CD4-positive, CD25-positive, alpha-beta regulatory T cell (primary cell): Measurements from ENCODE around the gene SNTG2. TPM values are rescaled to one million over a fixed set of nuclear protein-coding genes. Genes with fewer than 3 reads are reported as not detected.

Experiments used
- ATAC-seq, 2 donors: fragments of 150-1000 bp; cut with Tn5 transposase; one replicate each; pipeline ENCODE4 v1.10.0; 2021; ENCODE audit warnings: low read depth in 2 of 2, moderate number of reproducible peaks in 2 of 2, moderate library complexity in 1 of 2
- DNase-seq, 3 donors: peaks; one replicate each; pipeline versions ENCODE4 v3.0.0 to v3.0.0-alpha.2; 2012 to 2022; ENCODE audit warnings: mixed read lengths in 1 of 3
- H3K27ac ChIP-seq: one replicate; pipeline ENCODE4 v1.7.0; 2013; ENCODE audit warnings: mild to moderate bottlenecking, low read length; ENCODE audit not compliant: insufficient read depth, poor library complexity, severe bottlenecking
- H3K27me3 ChIP-seq: one replicate; pipeline ENCODE4 v1.7.0; 2013; ENCODE audit warnings: low read length; ENCODE audit not compliant: control insufficient read depth, insufficient read depth
- H3K36me3 ChIP-seq: one replicate; pipeline ENCODE4 v1.7.0; 2013; ENCODE audit warnings: mild to moderate bottlenecking, low read length, moderate library complexity; ENCODE audit not compliant: control insufficient read depth, insufficient read depth
- H3K4me1 ChIP-seq: 2 replicates; pipeline ENCODE4 v1.7.0; 2013; ENCODE audit warnings: mild to moderate bottlenecking, low read length; ENCODE audit not compliant: insufficient read depth, control insufficient read depth, poor library complexity, severe bottlenecking
- H3K4me3 ChIP-seq: one replicate; pipeline ENCODE4 v1.7.0; 2013; ENCODE audit warnings: low read depth, mild to moderate bottlenecking, low read length, moderate library complexity
- H3K9me3 ChIP-seq, 2 experiments: 1 replicate in 1 of 2; 2 replicates in 1 of 2; pipeline ENCODE4 v1.7.0; 2013; ENCODE audit warnings: low read length in 2 of 2, mild to moderate bottlenecking in 1 of 2, moderate library complexity in 1 of 2; ENCODE audit not compliant: control insufficient read depth in 2 of 2
- H3K27ac Mint-ChIP-seq, 3 donors: one replicate each; pipeline ENCODE4 v1.8.0; 2020 to 2022; ENCODE audit warnings: mild to moderate bottlenecking in 3 of 3, mixed read lengths in 3 of 3, moderate library complexity in 2 of 3
- H3K27me3 Mint-ChIP-seq: one replicate; pipeline ENCODE4 v1.8.0; 2022; ENCODE audit warnings: mild to moderate bottlenecking, mixed read lengths
- H3K36me3 Mint-ChIP-seq: one replicate; pipeline ENCODE4 v1.8.0; 2020; ENCODE audit warnings: mixed read lengths
- H3K4me1 Mint-ChIP-seq, 4 donors: one replicate each; pipeline ENCODE4 v1.8.0; 2020 to 2022; ENCODE audit warnings: mixed read lengths in 4 of 4, mild to moderate bottlenecking in 1 of 4
- H3K4me3 Mint-ChIP-seq, 4 donors: one replicate each; pipeline ENCODE4 v1.8.0; 2020 to 2022; ENCODE audit warnings: mild to moderate bottlenecking in 4 of 4, mixed read lengths in 4 of 4, moderate library complexity in 3 of 4
- H3K9me3 Mint-ChIP-seq, 7 donors: one replicate each; pipeline ENCODE4 v1.8.0; 2020 to 2022; ENCODE audit warnings: mixed read lengths in 7 of 7, mild to moderate bottlenecking in 3 of 7, moderate library complexity in 2 of 7
- polyA plus RNA-seq, 4 donors: library from polyadenylated mRNA; unstranded; fragments of 300-500 nt; fragmentation: Illumina TruSeq; gene quantifications; one replicate each; pipeline ENCODE4 v1.2.3, GENCODE V29; 2021
- total RNA-seq: library from RNA; stranded (reverse); gene quantifications from one replicate; pipeline ENCODE4 v1.2.3, GENCODE V29; 2022

Gene SNTG2
- total and polyA plus RNA-seq, 5 donors from 2014 or later = 0.64 TPM; not detected in 4

DNA sequence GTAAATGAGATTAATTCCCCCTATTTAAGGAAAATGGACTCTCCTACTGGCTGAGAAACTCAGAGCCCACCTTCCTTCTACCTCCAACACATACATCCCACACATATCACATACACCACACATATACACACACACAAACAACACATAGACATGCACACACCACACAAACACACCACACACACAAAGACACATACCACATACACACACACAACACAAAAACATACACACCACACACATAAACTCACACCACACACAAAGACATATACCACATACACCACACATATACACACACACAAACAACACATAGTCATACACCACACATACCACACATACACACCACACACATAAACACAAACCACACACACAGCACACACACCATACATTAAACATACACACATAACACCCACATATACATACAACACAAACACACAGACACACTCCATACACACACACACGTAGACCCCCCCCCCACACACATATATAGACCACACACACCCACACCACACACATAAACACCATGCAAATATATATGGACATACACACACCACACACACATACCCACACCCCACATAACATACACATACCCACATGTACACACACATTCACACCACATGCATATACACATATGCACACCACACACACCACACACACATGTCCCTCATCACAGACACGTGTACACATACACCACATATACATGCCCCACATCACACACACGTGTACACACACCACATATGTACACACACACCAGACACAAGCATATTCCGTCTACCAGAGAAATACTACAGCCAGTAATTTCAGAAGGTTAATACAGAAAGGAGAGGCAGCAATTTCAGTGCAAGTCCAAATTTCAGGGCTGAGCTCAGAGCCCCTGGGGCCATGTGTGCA is 204.3 kb downstream of the SNTG2 start:
- H3K4me1 Mint-ChIP-seq = peaks cover 0 to 2% (median 0%) of the 10 kb centered on the region in 4 donors
- no peaks in the 10 kb centered on the region for H3K36me3 Mint-ChIP-seq
- no peak overlapping the region for H3K4me3 Mint-ChIP-seq
- Histone ChIP-seq H3K27me3 (no peaks in the 10 kb centered on the region), H3K4me1 (no peaks in the 10 kb centered on the region), H3K4me3 (no peak overlapping the region), H3K36me3 (no peaks in the 10 kb centered on the region), H3K9me3 (no peaks in the 10 kb centered on the region), H3K27ac (no peak overlapping the region)
- peaks cover 0 to 2% (median 0%) of the 10 kb centered on the region in 7 donors for H3K9me3 Mint-ChIP-seq
- ATAC-seq = no peak
- H3K27me3 Mint-ChIP-seq = no peaks in the 10 kb centered on the region
- H3K27ac Mint-ChIP-seq = no peak overlapping the region
- no peak for DNase-seq

DNA sequence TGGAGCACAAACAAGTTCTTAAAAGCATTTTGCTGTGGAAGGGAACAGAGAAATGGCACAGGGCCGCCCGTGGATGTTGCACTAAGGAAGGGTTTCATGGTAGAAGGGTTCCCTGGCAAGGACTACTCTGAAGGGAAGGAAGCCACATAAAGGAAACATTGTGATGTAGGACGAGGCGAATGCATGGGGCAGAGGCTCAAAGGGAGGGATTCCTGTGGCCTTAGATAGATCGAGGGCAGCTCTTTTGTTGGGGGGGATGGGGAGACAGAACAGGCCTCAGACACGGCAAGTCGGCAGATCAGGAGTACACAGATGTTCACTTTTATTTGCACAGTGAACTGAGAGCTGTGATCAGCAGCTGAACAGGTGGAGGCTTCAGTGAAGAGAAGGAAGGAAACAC is 205.4 kb downstream of the SNTG2 start:
- H3K4me1 ChIP-seq = no peaks in the 10 kb centered on the region
- DNase-seq (no peak), ATAC-seq (no peak)
- no peak overlapping the region for H3K27ac ChIP-seq
- H3K4me3 ChIP-seq = no peak overlapping the region
- peaks cover 0 to 5% (median 0%) of the 10 kb centered on the region in 4 donors for H3K4me1 Mint-ChIP-seq
- H3K27me3 ChIP-seq = no peaks in the 10 kb centered on the region
- peaks cover 0 to 2% (median 0%) of the 10 kb centered on the region in 7 donors for H3K9me3 Mint-ChIP-seq
- no peaks in the 10 kb centered on the region for H3K36me3 Mint-ChIP-seq
- no peak overlapping the region for H3K4me3 Mint-ChIP-seq
- H3K36me3 ChIP-seq = no peaks in the 10 kb centered on the region
- H3K27me3 Mint-ChIP-seq = no peaks in the 10 kb centered on the region
- H3K27ac Mint-ChIP-seq = no peak overlapping the region
- no peaks in the 10 kb centered on the region for H3K9me3 ChIP-seq

DNA sequence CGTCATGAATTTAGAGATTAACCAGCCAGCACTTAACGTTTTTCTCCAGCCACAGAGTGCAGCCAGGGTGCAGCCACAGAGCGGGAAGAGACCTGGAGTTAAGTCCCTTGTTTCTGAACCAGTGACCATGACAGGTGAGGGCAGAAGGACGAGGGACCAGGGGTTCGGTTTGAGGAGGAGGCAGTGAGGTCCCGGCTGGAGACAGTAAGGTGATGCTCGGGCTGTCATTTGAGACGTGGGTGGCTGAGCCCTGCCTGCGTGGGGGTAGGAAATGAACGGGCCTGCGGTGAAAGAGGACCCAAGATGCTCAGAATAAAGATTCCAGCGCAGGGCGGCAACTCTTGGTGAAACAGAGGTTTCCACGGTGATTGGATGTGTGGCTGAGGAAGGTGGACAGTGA is 205.9 kb downstream of the SNTG2 start:
- no peaks in the 10 kb centered on the region for H3K27me3 ChIP-seq
- H3K9me3 Mint-ChIP-seq = peaks cover 0 to 2% (median 0%) of the 10 kb centered on the region in 7 donors
- H3K36me3 ChIP-seq = no peaks in the 10 kb centered on the region
- no peak overlapping the region for H3K27ac Mint-ChIP-seq
- H3K4me3 Mint-ChIP-seq = no peak overlapping the region
- peaks cover 0 to 8% (median 0%) of the 10 kb centered on the region in 4 donors for H3K4me1 Mint-ChIP-seq
- no peak overlapping the region for H3K27ac ChIP-seq
- no peaks in the 10 kb centered on the region for H3K36me3 Mint-ChIP-seq
- H3K4me1 ChIP-seq = no peaks in the 10 kb centered on the region
- no peak for ATAC-seq
- H3K4me3 ChIP-seq = no peak overlapping the region
- DNase-seq = no peak
- H3K9me3 ChIP-seq = no peaks in the 10 kb centered on the region
- H3K27me3 Mint-ChIP-seq = no peaks in the 10 kb centered on the region

DNA sequence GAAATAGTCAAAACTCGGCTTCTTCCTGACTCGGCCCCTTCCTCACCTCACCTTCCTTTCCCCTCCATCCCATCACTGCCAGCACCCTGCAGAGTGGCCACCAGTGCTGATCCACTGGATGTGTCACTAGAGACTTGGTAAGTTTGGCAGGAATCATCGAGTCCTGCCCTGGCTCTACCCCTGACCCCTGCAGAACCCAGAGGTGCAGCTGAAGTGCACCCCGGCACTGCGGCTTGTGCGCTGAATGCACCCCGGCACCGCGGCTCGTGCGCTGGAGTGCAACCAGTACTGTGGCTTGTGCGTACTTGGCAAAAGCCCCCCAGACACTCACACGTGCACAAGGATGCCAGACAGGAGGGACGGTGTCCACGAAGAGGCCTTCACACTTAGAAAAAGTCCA is 206.5 kb downstream of the SNTG2 start:
- H3K4me1 ChIP-seq = no peaks in the 10 kb centered on the region
- H3K27me3 ChIP-seq = no peaks in the 10 kb centered on the region
- no peak overlapping the region for H3K4me3 ChIP-seq
- no peak for DNase-seq
- Mint-ChIP-seq H3K4me1 (peaks cover 0 to 10% (median under 1%) of the 10 kb centered on the region in 4 donors), H3K27me3 (no peaks in the 10 kb centered on the region), H3K27ac (no peak overlapping the region), H3K9me3 (peaks cover 0 to 2% (median 0%) of the 10 kb centered on the region in 7 donors), H3K36me3 (no peaks in the 10 kb centered on the region), H3K4me3 (no peak overlapping the region)
- no peaks in the 10 kb centered on the region for H3K9me3 ChIP-seq
- no peaks in the 10 kb centered on the region for H3K36me3 ChIP-seq
- no peak overlapping the region for H3K27ac ChIP-seq
- ATAC-seq = no peak

DNA sequence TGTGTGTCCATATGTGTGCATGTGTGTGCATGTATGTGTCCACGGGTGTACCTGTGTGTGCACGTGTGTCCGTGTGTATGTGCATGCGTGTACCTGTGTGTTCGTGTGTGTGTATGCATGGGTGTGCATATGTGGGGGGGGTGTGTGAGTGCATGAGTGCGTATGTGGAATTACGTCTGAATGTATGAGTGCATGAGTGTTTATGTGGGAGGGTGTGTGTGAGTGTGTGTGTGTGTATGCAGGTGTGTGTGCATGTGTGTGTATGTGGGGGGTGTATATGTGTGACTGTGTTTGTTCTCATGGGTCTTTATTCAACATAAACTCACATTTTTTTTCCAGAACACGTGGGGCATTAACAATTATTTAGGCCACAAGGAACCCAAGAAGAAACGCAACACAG is 208.4 kb downstream of the SNTG2 start:
- H3K36me3 Mint-ChIP-seq = peaks cover 4% of the 10 kb centered on the region
- no peaks in the 10 kb centered on the region for H3K27me3 ChIP-seq
- DNase-seq (no peak), ATAC-seq (no peak)
- H3K4me3 ChIP-seq = no peak overlapping the region
- H3K36me3 ChIP-seq = no peaks in the 10 kb centered on the region
- H3K27ac ChIP-seq = no peak overlapping the region
- no peaks in the 10 kb centered on the region for H3K27me3 Mint-ChIP-seq
- peaks cover 0 to 11% (median 6%) of the 10 kb centered on the region in 7 donors for H3K9me3 Mint-ChIP-seq
- H3K4me1 ChIP-seq = peaks cover 6% of the 10 kb centered on the region
- H3K9me3 ChIP-seq = peaks cover 0 to 12% of the 10 kb centered on the region in 2 experiments
- H3K4me1 Mint-ChIP-seq = peaks cover 5 to 29% (median 16%) of the 10 kb centered on the region in 4 donors
- no peak overlapping the region for H3K4me3 Mint-ChIP-seq
- no peak overlapping the region for H3K27ac Mint-ChIP-seq

DNA sequence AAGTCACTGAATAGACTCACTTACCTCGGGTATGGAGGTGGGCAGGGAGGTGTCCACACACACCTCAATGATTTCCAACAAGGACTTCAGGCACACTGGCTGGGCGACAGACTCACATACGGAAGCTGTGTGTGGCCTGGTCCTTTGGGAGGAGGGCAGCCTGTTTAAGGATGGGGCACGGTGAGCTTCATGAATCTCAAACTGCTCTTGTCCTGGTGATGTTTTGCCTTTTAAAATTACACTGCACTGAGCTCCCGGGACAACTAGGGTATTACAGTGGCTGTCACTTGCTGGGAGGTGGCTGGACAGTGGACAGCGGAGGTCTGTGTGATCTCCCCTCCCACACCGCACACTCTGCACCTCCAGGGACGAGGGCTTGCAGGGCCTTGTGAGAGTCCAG is 211.6 kb downstream of the SNTG2 start:
- no peak for ATAC-seq
- Histone ChIP-seq H3K4me3 (no peak overlapping the region), H3K9me3 (peaks cover 0 to 20% of the 10 kb centered on the region in 2 experiments), H3K27me3 (no peaks in the 10 kb centered on the region), H3K36me3 (no peaks in the 10 kb centered on the region), H3K27ac (peak overlapping the region; percentile 73), H3K4me1 (peaks cover 6% of the 10 kb centered on the region)
- Mint-ChIP-seq H3K9me3 (peaks cover 0 to 11% (median 6%) of the 10 kb centered on the region in 7 donors), H3K27ac (peak overlapping the region in 2 of 3 donors; percentile 95 to 96), H3K36me3 (peaks cover 4% of the 10 kb centered on the region), H3K4me1 (peaks cover 5 to 44% (median 19%) of the 10 kb centered on the region in 4 donors), H3K4me3 (peak overlapping the region in 1 of 4 donors; percentile 27), H3K27me3 (no peaks in the 10 kb centered on the region)
- no peak for DNase-seq

DNA sequence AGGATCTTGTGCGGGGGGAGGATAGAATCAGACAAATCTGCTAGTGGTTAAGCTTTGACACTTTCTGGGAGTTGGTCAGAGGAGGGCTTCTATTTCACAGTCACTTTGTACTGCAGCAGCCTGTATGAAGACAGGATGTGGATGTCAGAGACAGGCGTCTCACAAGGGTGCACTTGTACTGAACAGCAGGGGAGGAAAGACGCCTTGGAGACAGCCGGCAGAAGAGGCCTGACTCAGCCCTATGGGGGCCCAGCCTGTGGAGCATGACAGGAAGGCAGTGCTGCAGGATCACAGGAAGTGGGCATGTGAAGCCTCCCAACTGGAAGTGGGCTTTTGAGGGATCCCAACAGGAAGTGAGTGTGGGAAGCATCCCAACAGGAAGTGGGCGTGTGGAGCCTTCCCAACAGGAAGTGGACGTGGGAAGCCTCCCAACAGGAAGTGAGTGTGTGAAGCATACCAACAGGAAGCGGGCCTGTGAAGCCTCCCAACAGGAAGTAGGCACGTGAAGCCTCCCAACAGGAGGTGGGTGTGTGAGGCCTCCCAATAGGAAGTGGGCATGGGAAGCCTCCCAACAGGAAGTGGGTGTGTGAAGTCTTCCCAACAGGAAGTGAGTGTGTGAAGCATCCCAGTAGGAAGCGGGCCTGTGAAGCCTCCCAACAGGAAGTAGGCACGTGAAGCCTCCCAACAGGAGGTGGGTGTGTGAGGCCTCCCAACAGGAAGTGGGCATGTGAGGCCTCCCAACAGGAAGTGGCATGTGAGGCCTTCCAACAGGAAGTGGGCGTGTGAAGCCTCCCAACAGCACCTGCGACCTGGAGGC is 212.3 kb downstream of the SNTG2 start:
- peak in 1 of 3 donors; percentile 44 for DNase-seq
- peaks cover 6% of the 10 kb centered on the region for H3K4me1 ChIP-seq
- Mint-ChIP-seq H3K4me1 (peaks cover 5 to 44% (median 19%) of the 10 kb centered on the region in 4 donors), H3K9me3 (peaks cover 0 to 11% (median 6%) of the 10 kb centered on the region in 7 donors), H3K27me3 (no peaks in the 10 kb centered on the region), H3K4me3 (peak overlapping the region; percentile 31 to 88 (median 77)), H3K27ac (peak overlapping the region; percentile 95 to 97 (median 96)), H3K36me3 (peaks cover 4% of the 10 kb centered on the region)
- no peaks in the 10 kb centered on the region for H3K27me3 ChIP-seq
- H3K36me3 ChIP-seq = no peaks in the 10 kb centered on the region
- ATAC-seq = peak; percentile 53 to 82
- H3K4me3 ChIP-seq = no peak overlapping the region
- H3K9me3 ChIP-seq = peaks cover 0 to 20% of the 10 kb centered on the region in 2 experiments
- H3K27ac ChIP-seq = peak overlapping the region; percentile 73
